Stomach (tissue), 4 donors: ENCODE results near the gene PCSK4.

ENCODE experiments used
- EP300 ChIP-seq: sonication (generic); formaldehyde crosslinking; IDR thresholded peaks from one replicate; pipeline ENCODE4 v1.6.1; 2017; ENCODE audit warnings: antibody characterized with exemption
- POLR2A ChIP-seq, 4 donors: fragments of 450-650 bp; IDR thresholded peaks; one replicate each; pipeline ENCODE4 v1.6.1; 2016; ENCODE audit warnings: antibody characterized with exemption in 4 of 4, control low read depth in 2 of 4, mild to moderate bottlenecking in 1 of 4, moderate library complexity in 1 of 4
- POLR2AphosphoS5 ChIP-seq, 3 donors: sonication (generic); formaldehyde crosslinking; IDR thresholded peaks; one replicate each; pipeline ENCODE4 v1.6.1; 2016; ENCODE audit warnings: antibody characterized with exemption in 3 of 3
- TF ChIP-seq, protein P1 (sequence below), 7 experiments: fragments of 450-650 bp in 4 of 7; fragments of 200-600 bp in 3 of 7; sonication (generic) in 3 of 7; IDR thresholded peaks; one replicate each; pipeline ENCODE4 v1.5.1; 2016 to 2019; ENCODE audit warnings: antibody characterized with exemption in 7 of 7, control low read depth in 2 of 7, mild to moderate bottlenecking in 1 of 7

DNA sequence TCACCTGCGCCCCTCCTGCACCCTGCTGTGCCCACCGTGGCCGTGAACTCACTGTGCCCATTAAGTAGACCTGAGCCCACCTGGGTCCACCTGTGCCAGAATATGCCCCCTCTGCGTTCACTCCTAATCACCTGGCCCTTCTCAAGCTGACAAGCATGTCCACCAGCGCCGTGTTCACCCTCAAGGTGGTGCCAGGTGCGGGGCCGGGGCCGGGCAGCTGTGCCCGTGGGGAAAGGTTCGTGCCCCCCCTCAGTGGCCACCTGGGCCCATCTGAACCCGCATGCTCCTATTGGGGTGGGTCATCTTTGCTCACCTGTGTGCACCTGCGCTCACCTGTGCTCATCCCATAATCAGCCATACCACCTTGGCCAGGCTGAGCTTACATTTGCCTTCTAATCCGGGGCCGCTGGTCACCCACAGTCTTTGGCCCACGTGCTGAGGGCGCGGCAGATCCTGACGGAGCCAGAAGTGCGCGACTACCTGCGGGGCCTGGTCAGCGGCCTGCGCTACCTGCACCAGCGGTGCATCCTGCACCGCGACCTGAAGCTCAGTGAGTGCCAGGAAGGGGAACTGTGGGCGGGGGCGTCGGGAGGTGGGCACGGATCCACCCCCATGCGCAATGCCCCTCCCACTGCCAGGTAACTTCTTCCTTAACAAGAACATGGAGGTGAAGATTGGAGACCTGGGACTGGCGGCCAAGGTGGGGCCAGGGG is 36.1 kb upstream of the PCSK4 start:
- TF ChIP-seq POLR2AphosphoS5 (IDR thresholded peaks at IDR 0.05) (no peak), POLR2A (IDR thresholded peaks at IDR 0.05) (no peak), EP300 (no peak)
- TF ChIP-seq, protein P1, sequence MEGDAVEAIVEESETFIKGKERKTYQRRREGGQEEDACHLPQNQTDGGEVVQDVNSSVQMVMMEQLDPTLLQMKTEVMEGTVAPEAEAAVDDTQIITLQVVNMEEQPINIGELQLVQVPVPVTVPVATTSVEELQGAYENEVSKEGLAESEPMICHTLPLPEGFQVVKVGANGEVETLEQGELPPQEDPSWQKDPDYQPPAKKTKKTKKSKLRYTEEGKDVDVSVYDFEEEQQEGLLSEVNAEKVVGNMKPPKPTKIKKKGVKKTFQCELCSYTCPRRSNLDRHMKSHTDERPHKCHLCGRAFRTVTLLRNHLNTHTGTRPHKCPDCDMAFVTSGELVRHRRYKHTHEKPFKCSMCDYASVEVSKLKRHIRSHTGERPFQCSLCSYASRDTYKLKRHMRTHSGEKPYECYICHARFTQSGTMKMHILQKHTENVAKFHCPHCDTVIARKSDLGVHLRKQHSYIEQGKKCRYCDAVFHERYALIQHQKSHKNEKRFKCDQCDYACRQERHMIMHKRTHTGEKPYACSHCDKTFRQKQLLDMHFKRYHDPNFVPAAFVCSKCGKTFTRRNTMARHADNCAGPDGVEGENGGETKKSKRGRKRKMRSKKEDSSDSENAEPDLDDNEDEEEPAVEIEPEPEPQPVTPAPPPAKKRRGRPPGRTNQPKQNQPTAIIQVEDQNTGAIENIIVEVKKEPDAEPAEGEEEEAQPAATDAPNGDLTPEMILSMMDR (IDR thresholded peaks at IDR 0.05): no peak
